Spleen (tissue), 7 donors: ENCODE results near the gene GSG1L.

ENCODE experiments used
- POLR2A ChIP-seq, 3 donors: fragments of 450-650 bp; IDR thresholded peaks; one replicate each; pipeline ENCODE4 v1.5.1; 2017; ENCODE audit warnings: antibody characterized with exemption in 3 of 3, mild to moderate bottlenecking in 1 of 3
- POLR2AphosphoS5 ChIP-seq, 3 donors: sonication (generic); formaldehyde crosslinking; IDR thresholded peaks; one replicate each; pipeline ENCODE4 v1.5.1; 2017; ENCODE audit warnings: antibody characterized with exemption in 3 of 3
- TF ChIP-seq, protein P1 (sequence below), 11 experiments: fragments of 200-600 bp in 7 of 11; fragments of 450-650 bp in 4 of 11; sonication (generic) in 4 of 11; IDR thresholded peaks in 8 of 11; conservative IDR thresholded peaks in 3 of 11; 1 replicate in 7 of 11; 2 replicates in 4 of 11; pipeline versions ENCODE4 v1.4.0 to v1.8.0; 2016 to 2021; ENCODE audit warnings: antibody characterized with exemption in 11 of 11, inconsistent platforms in 4 of 11, mild to moderate bottlenecking in 1 of 11
- donor health status: DM: no; HTN: no; CAD: no; lungs with moderate emphysema.
- donor health status: DM: no; HTN: no; CAD: no.
- donor health status: DM: no; HTN: no; CAD: no.

DNA sequence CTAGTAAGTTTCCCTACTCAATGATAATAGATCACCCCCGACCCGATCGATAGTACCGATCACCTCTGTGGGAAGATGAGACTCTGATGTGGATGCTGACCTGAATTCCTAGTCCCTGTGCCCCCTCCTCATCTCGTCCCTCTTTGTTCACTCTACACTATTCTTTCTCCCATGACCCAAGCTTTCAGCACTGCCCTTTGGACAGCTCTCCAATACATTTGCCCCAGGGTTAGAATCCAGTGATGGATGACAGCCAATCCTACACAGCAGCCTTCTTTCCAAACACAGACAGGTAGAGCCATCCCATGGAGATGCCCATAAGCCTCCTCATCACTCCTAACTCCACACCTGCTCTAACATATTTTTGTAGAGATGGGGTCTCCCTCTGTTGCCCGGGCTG is 141.1 kb downstream of the GSG1L start:
- TF ChIP-seq, protein P1, sequence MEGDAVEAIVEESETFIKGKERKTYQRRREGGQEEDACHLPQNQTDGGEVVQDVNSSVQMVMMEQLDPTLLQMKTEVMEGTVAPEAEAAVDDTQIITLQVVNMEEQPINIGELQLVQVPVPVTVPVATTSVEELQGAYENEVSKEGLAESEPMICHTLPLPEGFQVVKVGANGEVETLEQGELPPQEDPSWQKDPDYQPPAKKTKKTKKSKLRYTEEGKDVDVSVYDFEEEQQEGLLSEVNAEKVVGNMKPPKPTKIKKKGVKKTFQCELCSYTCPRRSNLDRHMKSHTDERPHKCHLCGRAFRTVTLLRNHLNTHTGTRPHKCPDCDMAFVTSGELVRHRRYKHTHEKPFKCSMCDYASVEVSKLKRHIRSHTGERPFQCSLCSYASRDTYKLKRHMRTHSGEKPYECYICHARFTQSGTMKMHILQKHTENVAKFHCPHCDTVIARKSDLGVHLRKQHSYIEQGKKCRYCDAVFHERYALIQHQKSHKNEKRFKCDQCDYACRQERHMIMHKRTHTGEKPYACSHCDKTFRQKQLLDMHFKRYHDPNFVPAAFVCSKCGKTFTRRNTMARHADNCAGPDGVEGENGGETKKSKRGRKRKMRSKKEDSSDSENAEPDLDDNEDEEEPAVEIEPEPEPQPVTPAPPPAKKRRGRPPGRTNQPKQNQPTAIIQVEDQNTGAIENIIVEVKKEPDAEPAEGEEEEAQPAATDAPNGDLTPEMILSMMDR (IDR thresholded peaks at IDR 0.05 in 8 of 11, conservative IDR thresholded peaks at IDR 0.05 in 3 of 11) = no peak
- no peak for TF ChIP-seq POLR2AphosphoS5 (IDR thresholded peaks at IDR 0.05)
- TF ChIP-seq POLR2A (IDR thresholded peaks at IDR 0.05) = no peak
